Adrenal gland (tissue), 12 donors: ENCODE data around the gene NAT9. TPM values are rescaled to one million over a fixed set of nuclear protein-coding genes. Genes with fewer than 3 reads are reported as not detected.

Source experiments
- DNase-seq, 7 donors: peaks; one replicate each; pipeline ENCODE4 v3.0.0-alpha.2; 2019 to 2020
- H3K27ac ChIP-seq, 5 donors: fragments of 200-600 bp; sonication (generic) in 4 of 5; 1 replicate in 3 of 5; 2 replicates in 2 of 5; pipeline versions ENCODE4 v1.5.1 to v1.8.0; 2016 to 2020; ENCODE audit warnings: mild to moderate bottlenecking in 1 of 5
- H3K27me3 ChIP-seq: fragments of 200-600 bp; 2 replicates; pipeline ENCODE4 v1.8.0; 2021
- H3K36me3 ChIP-seq, 2 donors: fragments of 200-600 bp; replicated peaks in 1 of 2; 1 replicate in 1 of 2; 2 replicates in 1 of 2; pipeline versions ENCODE4 v1.5.1 to v1.8.0; 2018 to 2022
- H3K4me1 ChIP-seq, 2 donors: fragments of 200-600 bp; replicated peaks in 1 of 2; 1 replicate in 1 of 2; 2 replicates in 1 of 2; pipeline versions ENCODE4 v1.5.1 to v1.8.0; 2018 to 2021
- H3K4me3 ChIP-seq, 4 donors: fragments of 200-600 bp; sonication (generic) in 3 of 4; one replicate each; pipeline ENCODE4 v1.5.1; 2016 to 2018
- H3K9me3 ChIP-seq, 3 donors: fragments of 200-600 bp; sonication (generic) in 1 of 3; replicated peaks in 1 of 3; 1 replicate in 2 of 3; 2 replicates in 1 of 3; pipeline versions ENCODE4 v1.5.1 to v1.8.0; 2016 to 2021
- POLR2A ChIP-seq, 2 donors: fragments of 450-650 bp; IDR thresholded peaks; one replicate each; pipeline ENCODE4 v1.6.1; 2017; ENCODE audit warnings: antibody characterized with exemption in 2 of 2, mild to moderate bottlenecking in 2 of 2, moderate library complexity in 1 of 2
- WGBS, 4 donors: extraction: QIAGEN DNeasy Blood & Tissue Kit in 2 of 4; methylation state at CpG; one replicate each; pipeline versions ENCODE4 v1.1.5 to v1.1.7; 2013 to 2017; 5-methylcytosine and 5-hydroxymethylcytosine counted together
- intact Hi-C, 2 donors: fragments of 100-400 bp; cut with DNase I; formaldehyde crosslinking; loops; one replicate each; pipeline versions ENCODE4 v1.14.1 to v1.15.0; 2022 to 2023
- polyA plus RNA-seq, 3 donors: library from polyadenylated mRNA; stranded (reverse); fragments of 200-250 nt in 2 of 3; fragments of 350-450 nt in 1 of 3; fragmentation: Illumina TruSeq in 1 of 3; extraction: RNeasy Lipid Tissue Mini Kit (QIAGEN cat#74804) in 1 of 3; gene quantifications; one replicate each; pipeline ENCODE4 v1.2.3, GENCODE V29; 2013 to 2014
- total RNA-seq, 9 donors: library from RNA; depleted of rRNA in 4 of 9; stranded (reverse); fragments of >200 nt in 4 of 9; fragments of 120-200 nt in 1 of 9; fragmentation: NEBNext Ultra II Directional in 1 of 9; extraction: Animal tissue kit (Norgen Biotek cat#: 25700) in 1 of 9; gene quantifications; one replicate each; pipeline versions ENCODE4 v1.1.0 to v1.2.4, GENCODE V29; 2013 to 2023
- TF ChIP-seq, protein P1 (sequence below), 6 experiments: fragments of 450-650 bp in 4 of 6; fragments of 200-600 bp in 2 of 6; sonication (generic) in 1 of 6; IDR thresholded peaks; 1 replicate in 5 of 6; 2 replicates in 1 of 6; pipeline versions ENCODE4 v1.5.1 to v1.8.0; 2016 to 2021; ENCODE audit warnings: antibody characterized with exemption in 6 of 6, mild to moderate bottlenecking in 2 of 6, moderate library complexity in 1 of 6
- donor health status: healthy with polysubstance abuse.
- donor health status: Bipolar disorder and iron deficiency.
- donor health status: DM: yes; HTN: yes; CAD: no.
- donor health status: DM: no; HTN: no; CAD: no.
- donor health status: DM: no; HTN: no; CAD: no.
- donor health status: DM: yes; HTN: yes; CAD: no.

Gene NAT9
- total and polyA plus RNA-seq, 12 donors: 23.1 to 149 (median 87.0) TPM

DNA sequence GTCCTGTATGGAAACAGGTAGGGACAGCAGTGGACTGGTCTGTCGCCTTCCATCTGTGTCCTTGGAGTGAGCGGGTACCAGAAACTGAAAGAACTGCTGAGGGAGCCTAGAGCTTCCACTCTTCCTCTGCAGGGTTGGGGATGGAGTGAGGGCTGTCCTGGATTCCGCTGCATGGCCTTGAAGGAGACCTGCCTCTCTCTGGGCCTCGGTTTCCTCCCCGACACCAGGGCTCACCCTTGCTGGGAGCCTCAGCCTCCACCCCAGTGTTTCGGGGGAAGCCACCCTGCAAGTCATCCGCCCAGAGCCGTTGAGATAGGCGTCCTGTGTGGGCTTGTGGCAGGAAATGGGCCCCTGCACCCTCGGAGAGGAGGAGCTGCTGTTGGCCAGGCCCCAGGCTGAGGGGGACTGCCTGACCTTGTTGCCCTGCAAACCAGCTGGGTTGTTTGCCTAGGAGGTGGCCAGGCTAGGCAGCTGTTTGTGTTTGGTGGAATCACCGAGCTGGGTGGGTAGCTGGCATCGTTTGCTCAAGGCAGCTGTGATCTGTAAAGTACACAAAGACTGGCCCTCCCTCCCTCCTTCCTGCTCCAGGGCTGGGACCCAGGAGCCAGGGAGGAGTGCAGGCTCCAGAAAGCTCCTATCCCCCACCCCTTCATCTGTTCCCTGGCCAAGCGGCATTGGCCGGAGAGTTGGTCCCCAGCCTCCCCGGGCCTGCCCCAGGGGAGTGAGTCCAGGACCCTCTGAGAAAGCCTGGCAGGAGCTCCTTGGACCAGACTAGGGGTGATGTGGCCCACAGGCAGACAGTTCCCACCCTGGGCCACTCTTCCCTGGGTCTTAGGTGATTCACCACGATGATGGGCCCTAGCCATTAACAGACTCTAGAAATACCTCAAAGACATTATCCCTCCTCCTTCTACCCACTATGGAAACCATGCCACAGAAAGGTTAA is 37.8 kb downstream of the NAT9 start:
- peaks cover 0 to 15% of the 10 kb centered on the region in 2 donors for H3K4me1 ChIP-seq
- no peak overlapping the region for H3K27ac ChIP-seq
- peaks cover 36% of the 10 kb centered on the region for H3K27me3 ChIP-seq
- H3K9me3 ChIP-seq: no peaks in the 10 kb centered on the region
- 35 to 39% (median 37%) methylated on average over 8 to 16 of the region's 16 CpGs for whole genome bisulfite sequencing, 4 donors
- H3K4me3 ChIP-seq: no peak overlapping the region
- H3K36me3 ChIP-seq: no peaks in the 10 kb centered on the region
- TF ChIP-seq POLR2A (IDR thresholded peaks at IDR 0.05): no peak
- TF ChIP-seq, protein P1, sequence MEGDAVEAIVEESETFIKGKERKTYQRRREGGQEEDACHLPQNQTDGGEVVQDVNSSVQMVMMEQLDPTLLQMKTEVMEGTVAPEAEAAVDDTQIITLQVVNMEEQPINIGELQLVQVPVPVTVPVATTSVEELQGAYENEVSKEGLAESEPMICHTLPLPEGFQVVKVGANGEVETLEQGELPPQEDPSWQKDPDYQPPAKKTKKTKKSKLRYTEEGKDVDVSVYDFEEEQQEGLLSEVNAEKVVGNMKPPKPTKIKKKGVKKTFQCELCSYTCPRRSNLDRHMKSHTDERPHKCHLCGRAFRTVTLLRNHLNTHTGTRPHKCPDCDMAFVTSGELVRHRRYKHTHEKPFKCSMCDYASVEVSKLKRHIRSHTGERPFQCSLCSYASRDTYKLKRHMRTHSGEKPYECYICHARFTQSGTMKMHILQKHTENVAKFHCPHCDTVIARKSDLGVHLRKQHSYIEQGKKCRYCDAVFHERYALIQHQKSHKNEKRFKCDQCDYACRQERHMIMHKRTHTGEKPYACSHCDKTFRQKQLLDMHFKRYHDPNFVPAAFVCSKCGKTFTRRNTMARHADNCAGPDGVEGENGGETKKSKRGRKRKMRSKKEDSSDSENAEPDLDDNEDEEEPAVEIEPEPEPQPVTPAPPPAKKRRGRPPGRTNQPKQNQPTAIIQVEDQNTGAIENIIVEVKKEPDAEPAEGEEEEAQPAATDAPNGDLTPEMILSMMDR (IDR thresholded peaks at IDR 0.05): no peak
- DNase-seq: no peak
- intact Hi-C loops: loop anchor here (5.0 to 10.0 kb wide), 2 partner anchors 81 to 84 kb away; no protein-coding TSS in a partner anchor

DNA sequence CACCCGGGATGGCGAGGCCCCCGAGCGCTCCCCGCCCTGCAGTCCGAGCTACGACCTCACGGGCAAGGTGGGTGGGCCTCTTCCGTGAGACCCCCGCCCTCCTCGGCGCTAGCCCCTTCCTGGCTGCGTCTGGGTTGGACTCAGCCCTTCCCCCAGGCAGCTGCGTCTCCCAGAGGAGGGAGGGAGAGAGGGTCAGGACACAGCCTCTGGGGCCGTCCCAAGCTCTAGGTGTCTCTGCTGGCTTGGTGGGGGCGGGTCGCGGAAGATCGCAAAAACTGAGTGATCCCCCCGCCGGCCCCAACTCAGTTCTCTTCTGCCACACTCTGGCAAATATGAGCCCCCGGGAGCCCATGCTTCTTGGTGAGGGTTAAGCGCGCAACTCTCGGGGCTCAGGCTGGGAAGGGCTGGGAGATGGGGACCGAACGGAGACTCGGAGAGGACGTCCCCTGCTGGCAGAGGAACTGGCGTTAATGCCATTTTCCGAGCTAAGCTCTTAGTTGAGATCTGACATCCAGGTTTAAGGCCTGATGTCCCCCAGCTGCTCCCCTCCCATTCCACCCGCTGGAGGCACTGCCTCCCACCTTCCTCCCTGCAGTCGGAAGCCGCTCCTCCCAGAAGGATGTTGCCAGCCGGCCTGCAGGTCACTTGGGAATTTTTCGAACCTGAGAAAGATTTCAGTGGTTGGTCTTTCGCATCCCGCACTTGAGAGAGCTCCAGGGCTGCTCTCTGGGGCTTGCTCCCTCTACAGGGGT is 38.7 kb downstream of the NAT9 start:
- DNase-seq: peak in 1 of 7 donors; percentile 27
- Histone ChIP-seq H3K4me1 (peaks cover 0 to 15% of the 10 kb centered on the region in 2 donors), H3K27ac (no peak overlapping the region), H3K4me3 (peak overlapping the region in 1 of 4 donors; percentile 25), H3K27me3 (peaks cover 36% of the 10 kb centered on the region), H3K36me3 (no peaks in the 10 kb centered on the region), H3K9me3 (no peaks in the 10 kb centered on the region)
- WGBS, 4 donors: 4 to 8% (median 5%) methylated on average over 21 to 38 of the region's 38 CpGs
- no peak for TF ChIP-seq POLR2A (IDR thresholded peaks at IDR 0.05)
- TF ChIP-seq, protein P1 (IDR thresholded peaks at IDR 0.05): peak in 4 of 6 experiments; percentile 12 to 47 (median 36)
- intact Hi-C loops: loop anchor here (5.0 to 10.0 kb wide), 2 partner anchors 80 to 83 kb away; no protein-coding TSS in a partner anchor

DNA sequence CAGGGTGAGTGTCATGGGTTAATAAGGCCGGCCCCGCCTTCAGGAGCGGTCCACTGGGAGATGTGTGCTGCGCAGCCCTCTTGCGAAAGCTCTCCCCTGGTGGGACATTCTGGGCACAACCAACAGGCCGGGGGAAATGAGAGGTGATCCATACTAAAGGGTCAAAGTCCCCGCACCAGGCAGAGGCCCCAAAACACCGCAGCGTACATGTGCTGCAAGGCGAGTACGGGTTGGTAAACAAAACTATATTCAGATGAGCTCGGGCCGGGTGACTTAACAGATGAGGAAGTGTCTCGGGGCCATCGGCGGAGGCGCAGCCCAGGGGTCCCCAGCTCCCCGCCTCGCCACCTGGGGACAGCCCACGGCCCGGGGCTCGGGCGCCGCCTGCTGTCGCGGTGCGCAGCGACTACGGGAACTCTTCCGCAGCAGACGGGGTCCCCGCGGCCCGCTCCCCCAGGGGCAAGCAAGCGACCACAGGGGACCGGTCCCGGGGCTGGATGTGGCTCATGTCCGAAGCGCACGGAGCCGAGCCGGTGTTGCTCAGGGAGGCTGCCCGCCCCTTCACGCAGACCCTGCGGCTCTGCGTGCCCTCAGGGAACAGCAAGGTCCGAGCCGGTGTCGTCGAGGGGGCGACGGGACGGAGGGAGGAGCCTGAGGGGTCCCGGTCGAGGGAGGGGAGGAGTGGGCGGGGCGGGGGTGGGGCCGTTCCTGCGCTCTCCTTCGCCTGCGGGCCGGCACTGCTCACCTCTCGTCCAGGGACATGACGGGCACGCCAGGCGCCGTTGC is 39.4 kb downstream of the NAT9 start, which contains the start of gene RAB37:
TSS of gene RAB37 (plus strand) at position 744 of the 786 bp plus-strand sequence. CDS start at position 761, 17 bp downstream.
- peak in 2 of 7 donors; percentile 20 to 59 for DNase-seq
- TF ChIP-seq, protein P1 (IDR thresholded peaks at IDR 0.05): peak in 5 of 6 experiments; percentile 13 to 45 (median 37)
- no peak for TF ChIP-seq POLR2A (IDR thresholded peaks at IDR 0.05)
- H3K4me1 ChIP-seq: peaks cover 0 to 15% of the 10 kb centered on the region in 2 donors
- intact Hi-C loops: loop anchor here (5.0 to 10.0 kb wide), 2 partner anchors 79 to 82 kb away; no protein-coding TSS in a partner anchor
- WGBS, 4 donors: 4 to 80% (median 8%) methylated on average over 1 to 67 of the region's 67 CpGs
- H3K27ac ChIP-seq: no peak within 1 kb of the TSS
- H3K9me3 ChIP-seq: no peaks in the 10 kb centered on the region
- H3K36me3 ChIP-seq: no peaks in the 10 kb centered on the region
- H3K4me3 ChIP-seq: peak within 1 kb of the TSS in 1 of 4 donors; percentile 25
- H3K27me3 ChIP-seq: peaks cover 36% of the 10 kb centered on the region
